GM18511 (cell line): ENCODE measurements around the gene BIN1.

Experiments used
- ATAC-seq: cut with Tn5 transposase; IDR thresholded peaks from one replicate; pipeline ENCODE4 v1.9.1; 2021; ENCODE audit warnings: mild to moderate bottlenecking, moderate library complexity; ENCODE audit not compliant: unreplicated experiment

Gene BIN1

GRCh38 chr2:127091886-127092285, 15.1 kb downstream of the BIN1 start:
- no peak for ATAC-seq

GRCh38 chr2:127091148-127091547, 15.8 kb downstream of the BIN1 start:
- ATAC-seq: no peak

DNA sequence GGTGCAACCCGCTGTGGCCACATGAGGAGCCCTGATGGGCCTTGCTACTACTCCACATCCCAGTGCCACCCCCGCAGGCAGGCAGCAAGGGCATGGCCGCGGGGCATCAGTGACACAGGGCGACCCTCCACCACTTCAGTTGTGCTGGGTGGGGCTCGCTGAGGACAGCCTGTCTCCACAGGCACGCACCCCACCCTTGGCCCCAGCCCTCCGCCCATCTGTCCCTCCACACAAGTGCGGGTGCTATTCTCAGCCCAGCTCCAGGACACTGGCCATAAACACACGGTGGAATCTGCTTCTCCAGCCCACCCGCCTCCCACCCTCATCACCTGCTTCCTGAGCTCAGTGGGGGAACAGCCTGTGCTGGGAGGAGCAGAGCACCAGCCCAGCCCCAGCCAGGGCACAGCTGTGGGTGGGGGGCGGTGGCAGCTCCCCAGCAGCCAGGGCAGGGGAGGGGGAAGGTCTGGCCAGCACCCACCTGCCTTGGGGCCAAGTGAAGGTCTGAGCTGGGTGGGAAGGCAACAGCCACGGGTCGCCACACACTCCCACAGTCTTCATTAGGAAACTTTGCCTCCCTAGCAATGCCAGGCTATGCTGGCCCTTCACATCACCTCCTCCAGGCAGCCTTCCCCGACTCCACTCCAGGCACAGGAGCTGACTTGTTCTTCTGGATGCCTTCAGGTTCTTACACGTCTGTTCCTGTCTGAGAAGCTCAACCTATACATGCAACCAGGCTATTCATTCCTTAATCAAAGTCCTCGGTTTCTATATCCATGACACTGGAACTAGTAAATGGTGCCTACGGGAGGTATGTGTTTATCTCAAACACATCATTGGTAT, 16.5 kb downstream of the BIN1 start:
- ATAC-seq: no peak

DNA sequence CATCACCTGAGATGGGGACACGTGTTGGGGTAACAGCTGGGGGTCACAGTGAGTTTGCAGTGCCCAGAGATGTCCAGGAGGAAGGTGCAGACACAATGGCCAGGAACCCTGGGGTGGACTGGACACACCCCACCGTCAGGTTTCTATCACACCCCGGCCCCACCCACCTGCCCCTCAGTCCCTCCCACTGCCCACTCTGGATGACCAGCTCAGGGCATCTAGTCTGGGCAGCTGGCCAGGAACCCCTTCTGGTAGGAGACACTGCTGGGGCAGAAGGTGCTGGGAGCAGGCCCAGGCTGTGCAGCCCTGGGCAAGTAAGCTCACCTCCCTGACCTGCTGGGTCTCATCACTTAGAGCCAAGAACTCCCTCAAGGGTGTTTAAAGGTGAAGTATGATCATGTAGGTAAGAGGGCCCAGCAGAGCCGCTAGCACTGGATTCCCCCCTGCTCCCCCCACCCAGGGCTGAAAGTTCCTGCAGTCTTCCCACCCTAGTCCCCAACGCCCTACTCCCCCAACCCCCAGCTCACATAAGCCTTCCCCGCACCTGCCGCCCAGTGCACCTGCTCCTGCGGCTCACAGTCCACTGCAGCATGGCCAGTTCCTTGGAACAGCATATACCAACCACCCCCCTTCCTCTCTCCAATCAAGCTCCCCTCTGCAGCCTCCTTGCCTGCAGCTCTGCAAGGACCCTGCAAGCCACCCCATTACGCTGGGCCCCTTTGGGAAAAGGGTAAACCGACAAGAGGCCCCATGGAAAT, 17.3 kb downstream of the BIN1 start:
- ATAC-seq: no peak

DNA sequence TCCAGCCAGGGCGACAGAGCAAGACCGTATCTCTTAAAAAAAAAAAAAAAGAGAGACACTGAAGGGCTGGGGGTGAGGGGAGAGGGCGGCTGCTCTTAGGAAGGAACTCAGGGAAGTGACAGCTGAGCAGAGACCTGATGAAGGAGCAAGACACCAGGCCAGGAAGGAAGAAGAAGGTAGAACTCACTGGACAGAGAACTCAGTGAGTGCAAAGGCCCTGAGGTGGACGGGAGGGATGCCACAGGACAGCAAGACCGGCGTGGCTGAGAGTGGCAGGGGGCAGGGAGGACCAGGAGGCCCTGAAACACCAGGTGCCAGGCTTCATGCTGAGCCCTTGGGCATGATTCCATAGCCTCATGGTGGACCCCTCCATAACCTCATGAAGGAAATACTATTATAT, 18.2 kb downstream of the BIN1 start:
- ATAC-seq: no peak

DNA sequence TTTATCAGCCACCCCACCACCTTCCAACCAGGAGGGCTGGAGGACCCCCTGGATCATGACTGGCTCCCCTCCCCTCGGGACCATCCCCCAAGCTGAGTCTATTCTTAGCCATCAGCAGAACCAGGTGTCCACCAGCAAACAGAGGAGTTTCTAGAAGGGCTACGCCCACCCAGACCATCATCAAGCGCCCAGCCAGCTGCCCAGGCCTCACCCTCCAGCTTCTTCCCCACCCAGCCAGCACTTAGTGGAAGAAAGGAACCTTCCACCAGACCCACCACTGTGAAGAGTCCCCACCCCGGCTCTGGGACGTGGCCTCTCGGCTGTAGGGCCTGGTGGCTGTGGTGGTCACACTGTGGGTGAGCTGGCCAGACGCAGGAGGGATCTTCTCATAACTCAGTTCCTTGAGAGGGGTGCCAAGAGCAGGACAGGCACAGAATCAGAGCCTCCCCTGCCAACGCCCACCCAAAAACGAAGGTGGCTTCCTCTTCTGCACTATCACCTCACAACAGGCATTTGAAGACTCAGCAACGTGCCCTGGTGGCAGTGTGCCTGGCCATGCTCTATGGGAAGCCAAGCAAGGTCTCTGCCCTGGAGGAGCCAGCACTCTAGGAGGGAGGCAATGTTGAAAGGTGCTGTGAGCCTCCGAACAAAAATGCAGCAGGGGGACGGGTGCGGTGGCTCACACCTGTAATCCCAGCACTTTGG, 19.0 kb downstream of the BIN1 start:
- ATAC-seq: no peak

- peak; percentile 73 for ATAC-seq
Observed at GRCh38 chr2:127086990-127087790, 19.8 kb downstream of the BIN1 start.

- peak; percentile 19 for ATAC-seq
Observed at GRCh38 chr2:127085317-127085681, 21.7 kb downstream of the BIN1 start.

GRCh38 chr2:127084611-127085316, 22.2 kb downstream of the BIN1 start:
- no peak for ATAC-seq

DNA sequence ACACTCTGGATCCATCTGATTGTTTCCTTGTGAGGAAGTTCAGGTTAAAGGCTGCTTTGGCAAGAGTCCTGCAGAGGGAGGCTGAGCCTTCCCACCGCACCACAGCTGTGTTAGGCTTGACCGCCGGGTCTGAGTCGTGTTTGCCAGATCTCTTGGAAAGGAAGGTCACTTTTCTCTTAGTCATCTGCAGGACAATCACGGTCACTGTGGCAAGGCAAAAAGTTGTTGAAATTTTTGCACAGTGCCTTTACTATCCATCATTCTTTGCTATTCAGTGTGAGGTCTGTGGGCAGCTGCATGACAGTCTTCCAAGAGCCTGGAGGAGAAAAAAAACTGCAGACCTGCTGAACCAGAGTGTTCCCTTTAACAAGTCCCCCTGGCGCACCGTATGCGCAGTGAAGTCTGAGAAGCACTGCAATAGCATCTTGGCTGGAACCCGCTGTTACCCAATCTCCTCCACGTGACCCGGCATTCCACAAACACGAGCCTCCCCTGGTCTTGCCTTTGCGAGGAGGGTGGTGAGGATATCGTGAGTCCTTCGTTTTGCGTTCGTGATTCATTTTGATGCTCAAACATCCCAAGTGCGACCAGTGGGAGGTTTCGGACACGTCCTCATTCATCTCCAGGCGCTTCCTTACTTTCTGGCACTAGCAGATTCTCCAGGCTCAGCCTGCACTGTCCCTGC, 23.0 kb downstream of the BIN1 start:
- ATAC-seq: no peak

- ATAC-seq: no peak
Observed at GRCh38 chr2:127082974-127083373, 24.0 kb downstream of the BIN1 start.

DNA sequence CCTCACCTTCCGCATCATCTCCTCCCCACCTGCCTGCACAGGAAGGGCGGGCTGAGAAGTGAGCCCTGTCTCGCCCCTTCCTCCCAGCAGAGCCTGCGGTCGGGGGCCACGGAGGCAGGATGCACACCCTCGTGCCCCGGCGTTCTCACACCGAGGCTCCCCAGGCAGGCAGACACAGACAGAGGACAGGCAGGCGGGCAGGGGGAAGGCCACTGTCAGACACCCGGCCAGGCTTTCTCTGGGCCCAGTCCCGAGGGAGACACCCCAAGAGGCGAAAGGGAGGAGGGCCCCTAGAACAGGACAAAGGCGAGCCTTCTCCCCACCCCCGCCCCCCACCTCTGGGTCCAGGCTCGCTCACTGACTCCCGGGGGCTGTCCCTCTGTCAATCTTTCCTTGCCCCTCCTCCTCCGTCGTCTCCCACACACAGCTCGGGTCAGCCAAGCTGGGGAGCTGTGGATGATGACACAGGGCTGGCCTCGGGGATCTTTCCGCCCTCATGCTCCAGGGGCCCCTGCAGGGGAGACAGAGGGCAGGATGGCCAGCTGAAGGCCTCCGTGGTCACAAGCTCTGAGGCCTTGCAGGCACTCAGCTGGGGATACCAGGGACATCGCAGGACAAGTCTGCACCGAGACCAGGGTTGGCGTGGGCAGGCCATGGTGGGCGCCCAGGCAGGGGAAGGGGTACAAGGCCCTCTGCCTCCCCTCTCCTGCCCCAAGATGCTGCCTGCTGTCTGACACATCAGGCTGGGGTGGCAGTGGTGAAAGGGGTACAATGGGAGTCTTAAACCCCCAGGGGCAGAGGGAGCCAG, 24.9 kb downstream of the BIN1 start:
- peak; percentile 55 for ATAC-seq

GRCh38 chr2:127080938-127081755, 25.8 kb downstream of the BIN1 start:
- peak; percentile 50 for ATAC-seq

DNA sequence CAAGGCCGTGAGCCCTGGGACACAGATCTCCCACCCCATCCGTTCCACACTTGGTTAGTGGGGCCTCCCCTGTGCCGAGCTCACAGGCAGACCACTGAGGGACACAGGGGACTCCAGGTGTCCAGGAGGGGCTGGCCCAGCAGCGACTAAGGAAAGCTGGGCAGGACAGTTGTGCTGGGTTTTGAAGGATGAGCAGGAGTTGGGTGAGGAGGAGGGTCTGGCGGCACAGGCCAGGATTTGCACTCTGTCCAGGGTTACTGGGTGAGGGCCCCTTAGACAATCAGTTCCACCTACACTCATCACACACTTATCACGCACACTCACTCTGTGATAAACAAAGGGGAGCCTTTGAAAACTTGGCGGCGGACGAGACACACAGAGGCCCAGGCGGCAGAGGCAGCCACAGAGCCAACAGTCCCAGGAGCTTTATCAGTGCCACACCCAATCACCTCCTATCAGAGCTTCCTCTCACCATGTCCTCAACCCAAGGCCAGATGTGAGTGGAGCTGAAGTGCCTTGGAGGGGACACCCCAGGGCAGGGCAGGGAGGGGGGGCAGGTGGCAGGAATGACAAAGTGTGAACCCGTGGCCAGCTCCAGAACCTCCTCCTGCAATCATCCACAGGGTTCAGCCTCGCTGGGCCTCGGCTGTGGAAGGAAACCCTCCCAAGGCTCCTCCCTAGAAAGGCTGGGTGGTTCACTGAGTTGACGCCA, 26.6 kb downstream of the BIN1 start:
- ATAC-seq: peak; percentile 26

DNA sequence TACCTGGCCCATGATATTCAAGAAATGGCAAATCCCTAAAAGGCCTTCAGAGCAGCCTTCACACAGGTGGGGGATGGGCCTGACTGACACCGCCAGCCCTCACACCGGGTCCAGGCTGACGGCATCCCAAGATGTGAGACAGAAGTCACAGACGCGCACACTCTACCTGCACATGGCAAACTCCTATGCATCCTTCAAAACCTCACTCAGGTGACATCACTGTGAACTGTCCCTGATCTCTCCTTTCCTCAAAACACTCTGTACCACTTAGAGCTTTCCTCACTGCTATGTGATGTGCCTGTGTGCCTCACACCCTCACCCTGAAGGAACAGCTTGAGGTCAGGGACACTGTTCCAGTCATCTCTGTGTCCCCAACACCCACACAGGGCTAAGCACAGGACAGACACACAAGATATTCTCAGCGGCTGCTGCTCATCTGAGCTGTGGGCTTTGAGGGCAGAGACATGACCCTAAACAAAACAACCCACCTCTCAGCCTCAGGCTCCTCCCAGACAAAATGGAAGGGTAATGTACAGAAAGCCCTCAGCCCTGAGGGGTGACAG, 27.5 kb downstream of the BIN1 start:
- no peak for ATAC-seq

- no peak for ATAC-seq
Observed at GRCh38 chr2:127078666-127079270, 28.2 kb downstream of the BIN1 start.

DNA sequence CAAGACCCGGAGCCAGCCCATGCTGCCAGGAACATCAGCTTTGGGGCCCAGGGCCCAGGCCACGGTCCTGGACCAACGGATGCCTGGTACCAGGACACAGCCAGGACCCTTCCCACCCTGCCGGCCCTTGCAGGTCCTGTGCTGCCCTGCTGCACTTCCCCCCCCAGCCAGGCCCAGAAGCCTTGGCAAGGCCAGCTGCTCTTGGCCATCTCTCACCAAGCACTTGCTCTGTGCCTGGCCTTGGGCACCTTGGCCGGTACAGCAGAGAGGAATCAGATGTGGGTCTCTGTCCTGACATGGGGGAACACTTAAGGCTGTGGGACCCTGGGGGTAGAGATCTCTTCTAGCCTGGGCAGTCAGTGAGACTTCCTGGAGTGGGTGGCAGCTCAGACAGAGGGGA, 28.9 kb downstream of the BIN1 start:
- ATAC-seq: no peak
